Fibroblast of the aortic adventitia (primary cell): ENCODE results near the gene AASDHPPT. TPM values are rescaled to one million over a fixed set of nuclear protein-coding genes. Genes with fewer than 3 reads are reported as not detected.
A peak's percentile ranks its signal among the peaks of the same experiment; 100 is the strongest.

Experiments used
- DNase-seq: peaks from one replicate; pipeline ENCODE4 v3.0.0-alpha.2; 2010; ENCODE audit warnings: low read depth
- H3K4me3 ChIP-seq: 2 replicates; pipeline ENCODE4 v1.5.1; 2011; ENCODE audit warnings: low read depth, mild to moderate bottlenecking, control low read depth, low read length, moderate library complexity
- CTCF ChIP-seq: IDR thresholded peaks from 2 replicates; pipeline ENCODE4 v1.5.1; 2011; ENCODE audit warnings: mild to moderate bottlenecking, low read length, control low read depth, inconsistent platforms; ENCODE audit not compliant: insufficient read depth
- total RNA-seq: library from RNA; depleted of rRNA; stranded (reverse); fragments of >200 nt; gene quantifications from 2 replicates; pipeline ENCODE4 v1.2.3, GENCODE V29; 2012; ENCODE audit warnings: low replicate concordance

Gene AASDHPPT
- total RNA-seq, 1 donor = 52.3 TPM

DNA sequence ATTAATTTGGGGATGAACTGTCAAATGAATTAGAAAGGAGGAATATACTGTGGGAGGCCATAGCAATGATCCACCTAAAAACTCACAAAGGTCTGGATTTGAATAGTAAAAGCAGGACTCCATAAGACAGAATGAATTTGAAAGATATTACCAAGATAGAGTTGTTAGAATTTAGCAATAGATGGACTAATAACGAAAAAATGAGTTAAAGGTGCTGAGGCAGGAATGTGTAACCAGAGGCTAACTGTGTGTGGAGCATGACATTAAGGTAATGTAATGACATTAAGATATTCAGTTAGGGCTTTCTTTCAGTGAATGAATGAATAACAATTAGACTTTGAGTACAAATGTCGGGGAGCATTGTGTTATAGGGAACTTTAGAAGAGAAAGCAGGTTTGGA lies 51.3 kb downstream of the AASDHPPT start:
- no peak for TF ChIP-seq CTCF
- DNase-seq = no peak
- no peak overlapping the region for H3K4me3 ChIP-seq

- no peak overlapping the region for H3K4me3 ChIP-seq
- no peak for TF ChIP-seq CTCF
- no peak for DNase-seq
Observed at GRCh38 chr11:106131998-106132397, 54.5 kb downstream of the AASDHPPT start.

- no peak for DNase-seq
- TF ChIP-seq CTCF = no peak
- no peak overlapping the region for H3K4me3 ChIP-seq
Observed at GRCh38 chr11:106132582-106133354, 55.3 kb downstream of the AASDHPPT start.

- DNase-seq = peak; percentile 6
- H3K4me3 ChIP-seq = no peak overlapping the region
- peak; percentile 23 for TF ChIP-seq CTCF
Observed at GRCh38 chr11:106133529-106133928, 56.1 kb downstream of the AASDHPPT start.

DNA sequence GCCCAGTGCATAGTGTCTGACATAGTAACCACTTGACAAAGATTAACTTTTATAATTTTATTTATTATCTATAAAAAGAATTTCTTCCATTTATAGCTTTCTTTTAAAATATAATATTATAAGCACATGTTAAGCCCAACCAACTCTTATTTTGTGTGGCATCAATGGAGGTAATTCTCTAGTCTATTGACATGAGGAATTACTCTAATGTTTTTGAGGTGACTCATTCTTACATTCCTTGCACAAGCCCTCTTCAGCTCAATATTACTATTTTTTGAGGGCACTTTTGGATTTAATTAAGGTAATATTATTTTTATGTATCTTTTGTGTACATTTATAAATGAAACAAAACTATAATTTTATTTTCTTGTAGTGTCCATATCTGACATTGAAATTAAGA lies 59.6 kb downstream of the AASDHPPT start:
- no peak for DNase-seq
- H3K4me3 ChIP-seq = no peak overlapping the region
- TF ChIP-seq CTCF = no peak

DNA sequence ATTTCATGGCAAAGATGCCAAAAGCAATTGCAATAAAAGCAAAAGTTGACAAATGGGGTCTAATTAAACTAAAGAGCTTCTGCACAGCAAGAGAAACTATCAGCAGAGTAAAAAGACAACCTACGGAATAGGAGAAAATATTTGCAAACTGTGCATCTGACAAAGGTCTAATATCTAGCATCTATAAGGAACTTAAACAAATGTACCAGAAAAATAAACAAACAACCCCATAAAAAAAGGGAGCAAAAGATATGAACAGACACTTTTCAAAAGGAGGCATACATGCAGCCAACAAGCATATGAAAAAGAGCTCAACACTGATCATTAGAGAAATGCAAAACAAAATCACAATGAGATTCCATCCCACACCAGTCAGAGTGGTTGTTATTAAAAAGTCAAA lies 60.3 kb downstream of the AASDHPPT start:
- DNase-seq = no peak
- TF ChIP-seq CTCF = no peak
- H3K4me3 ChIP-seq = no peak overlapping the region

Other genes starting within 250 kb of the AASDHPPT start
- 35.7 and 36.5 TPM in 2 replicates for gene MSANTD4, start 55.4 kb upstream of the AASDHPPT start, total RNA-seq
- gene KBTBD3, start 315 bp upstream of the AASDHPPT start, total RNA-seq = 1.8 and 4.3 TPM in 2 replicates